A204.1 (cell line): Measurements from ENCODE around the gene FUT1.
"Not testable (repeated sequence)": the region's sequence is repeated elsewhere in the genome, so short reads cannot be mapped to it uniquely, and the experiment has no call there.

Experiments
- FAIRE-seq: peaks from 2 replicates; lab custom pipeline; 2012; peaks lifted over from hg19 to GRCh38; lab: Jason Lieb, UNC

FUT1 gene

DNA sequence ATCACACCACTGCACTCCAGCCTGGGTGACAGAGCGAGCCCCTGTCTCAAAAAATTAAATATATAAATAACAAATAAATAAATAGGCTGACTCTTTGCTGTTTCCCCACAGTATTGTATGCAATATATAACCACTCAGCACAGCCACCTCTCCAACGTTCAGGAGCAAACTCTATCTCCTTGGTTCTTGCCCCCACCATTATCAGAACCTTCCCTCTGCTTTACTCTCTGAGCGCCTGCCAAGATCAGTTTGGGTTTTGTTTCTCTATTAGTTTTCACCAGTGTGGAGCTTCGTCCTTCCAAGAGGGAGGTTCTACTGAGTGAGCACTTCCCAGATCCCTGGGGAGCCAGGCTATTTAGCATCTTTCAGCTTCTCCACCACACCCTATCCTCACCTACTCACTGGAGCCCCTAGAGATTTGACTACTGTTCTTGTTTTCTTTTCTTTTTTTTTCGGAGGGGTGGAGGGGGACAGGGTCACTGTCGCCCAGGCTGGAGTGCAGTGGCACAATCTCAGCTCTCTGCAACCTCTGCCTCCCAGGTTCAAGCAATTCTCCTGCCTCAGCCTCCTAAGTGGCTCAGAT is 15.8 kb upstream of the FUT1 start:
- FAIRE-seq: not testable (repeated sequence)

DNA sequence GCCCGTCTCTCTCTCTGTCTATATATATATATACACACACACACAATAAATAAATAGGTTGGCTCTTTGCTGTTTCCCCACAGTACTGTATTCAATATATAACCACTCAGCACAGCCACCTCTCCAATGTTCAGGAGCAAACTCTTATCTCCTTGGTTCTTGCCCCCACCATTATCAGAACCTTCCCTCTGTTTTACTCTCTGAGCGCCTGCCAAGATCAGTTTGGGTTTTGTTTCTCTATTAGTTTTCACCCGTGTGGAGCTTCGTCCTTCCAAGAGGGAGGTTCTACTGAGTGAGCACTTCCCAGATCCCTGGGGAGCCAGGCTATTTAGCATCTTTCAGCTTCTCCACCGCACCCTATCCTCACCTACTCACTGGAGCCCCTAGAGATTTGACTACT is 13.4 kb upstream of the FUT1 start:
- not testable (repeated sequence) for FAIRE-seq

DNA sequence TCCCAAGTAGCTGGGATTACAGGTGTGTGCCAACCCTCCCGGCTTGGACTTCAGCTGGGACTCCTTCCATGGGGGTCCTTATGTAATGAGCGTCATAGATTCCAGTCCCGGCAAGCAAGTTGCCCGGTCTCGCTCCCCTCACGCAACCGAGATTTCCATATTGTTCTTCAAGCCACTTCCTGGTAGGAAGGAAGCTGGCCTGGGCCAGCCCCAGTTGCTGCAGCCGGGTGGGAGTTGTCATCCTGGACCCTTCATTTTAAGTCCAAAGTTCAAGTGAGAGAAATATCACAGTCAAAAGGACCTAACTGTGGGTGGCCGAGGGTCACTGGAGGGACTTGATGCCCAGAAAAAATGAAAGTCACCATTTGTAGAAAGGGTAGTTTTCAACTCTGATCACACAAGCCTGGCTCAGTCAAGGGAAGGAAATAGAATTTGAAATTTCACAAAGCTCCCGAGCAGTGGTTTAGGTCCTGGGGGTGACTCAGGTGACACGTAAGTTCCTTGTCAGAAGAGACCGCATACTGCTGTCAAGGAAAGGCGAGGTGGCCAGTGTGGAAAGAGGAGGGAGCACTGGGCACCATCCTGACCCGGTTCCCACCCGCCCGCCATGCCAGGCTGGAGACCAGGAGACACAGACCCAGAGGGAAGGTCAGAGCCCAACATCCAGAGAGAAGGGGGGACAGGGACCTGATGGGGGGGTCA is 8.2 kb upstream of the FUT1 start:
- no peak for FAIRE-seq

DNA sequence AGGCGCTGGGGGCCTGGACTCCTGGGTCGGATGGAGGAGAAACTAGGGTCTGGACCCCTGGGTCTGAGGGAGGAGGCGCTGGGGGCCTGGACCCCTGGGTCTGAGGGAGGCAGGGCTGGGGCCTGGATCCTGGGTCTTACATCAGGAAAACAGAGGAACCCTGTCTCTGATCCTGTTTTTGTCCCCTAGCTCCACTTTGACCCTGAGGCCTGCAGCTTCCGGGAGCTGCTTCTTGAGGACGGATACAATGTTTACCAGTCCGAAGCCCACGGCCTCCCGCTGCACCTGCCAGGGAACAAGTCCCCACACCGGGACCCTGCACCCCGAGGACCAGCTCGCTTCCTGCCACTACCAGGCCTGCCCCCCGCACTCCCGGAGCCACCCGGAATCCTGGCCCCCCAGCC is 5.3 kb upstream of the FUT1 start:
- FAIRE-seq: no peak

DNA sequence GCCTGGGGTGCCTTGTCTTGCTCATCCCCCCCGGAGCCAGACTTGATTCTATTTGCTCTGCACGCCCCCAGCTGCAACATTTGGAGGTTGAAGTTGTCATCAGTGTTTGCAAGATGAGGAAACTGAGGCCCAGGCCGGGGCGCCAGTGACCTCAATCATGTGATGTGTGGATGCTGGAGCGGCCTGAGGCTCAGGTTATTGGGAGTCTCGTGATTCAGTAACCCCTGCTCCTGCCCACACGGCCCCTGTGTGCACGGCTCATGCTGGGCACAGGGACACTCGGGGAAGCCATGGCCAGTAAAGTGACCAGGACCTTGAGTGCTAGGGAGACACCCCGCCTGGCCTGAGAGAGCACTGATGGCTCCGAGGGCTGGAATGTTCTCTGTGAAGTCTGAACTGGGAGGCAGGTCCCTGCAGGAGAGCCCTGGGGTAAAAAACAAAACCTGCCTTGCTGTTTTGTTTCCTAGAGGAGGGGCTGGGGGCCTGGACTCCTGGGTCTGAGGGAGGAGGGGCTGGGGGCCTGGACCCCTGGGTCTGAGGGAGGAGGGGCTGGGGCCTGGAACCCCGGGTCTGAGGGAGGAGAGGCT is 4.7 kb upstream of the FUT1 start:
- FAIRE-seq: no peak

DNA sequence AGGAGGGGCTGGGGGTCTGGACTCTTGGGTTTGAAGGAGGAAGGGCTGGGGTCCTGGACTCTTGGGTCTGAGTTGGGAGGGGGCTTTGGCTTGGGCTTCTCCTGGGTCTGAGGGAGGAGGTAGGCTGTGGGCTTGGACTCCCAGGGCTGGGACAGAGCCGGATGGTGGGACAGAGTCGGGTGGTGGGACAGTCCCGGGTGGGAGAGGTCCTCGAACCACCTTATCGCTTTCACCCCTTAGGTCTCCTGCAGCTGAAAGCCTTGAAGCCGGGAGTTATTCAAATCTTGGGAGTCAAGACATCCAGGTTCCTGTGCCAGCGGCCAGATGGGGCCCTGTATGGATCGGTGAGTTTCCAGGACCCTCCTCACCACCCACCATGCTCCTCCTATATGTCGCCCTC is 4.2 kb upstream of the FUT1 start:
- FAIRE-seq: no peak

DNA sequence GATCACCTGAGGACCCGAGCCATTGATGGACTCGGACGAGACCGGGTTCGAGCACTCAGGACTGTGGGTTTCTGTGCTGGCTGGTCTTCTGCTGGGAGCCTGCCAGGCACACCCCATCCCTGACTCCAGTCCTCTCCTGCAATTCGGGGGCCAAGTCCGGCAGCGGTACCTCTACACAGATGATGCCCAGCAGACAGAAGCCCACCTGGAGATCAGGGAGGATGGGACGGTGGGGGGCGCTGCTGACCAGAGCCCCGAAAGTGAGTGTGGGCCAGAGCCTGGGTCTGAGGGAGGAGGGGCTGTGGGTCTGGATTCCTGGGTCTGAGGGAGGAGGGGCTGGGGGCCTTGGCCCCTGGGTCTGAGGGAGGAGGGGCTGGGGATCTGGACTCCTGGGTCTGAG is 3.8 kb upstream of the FUT1 start:
- no peak for FAIRE-seq

DNA sequence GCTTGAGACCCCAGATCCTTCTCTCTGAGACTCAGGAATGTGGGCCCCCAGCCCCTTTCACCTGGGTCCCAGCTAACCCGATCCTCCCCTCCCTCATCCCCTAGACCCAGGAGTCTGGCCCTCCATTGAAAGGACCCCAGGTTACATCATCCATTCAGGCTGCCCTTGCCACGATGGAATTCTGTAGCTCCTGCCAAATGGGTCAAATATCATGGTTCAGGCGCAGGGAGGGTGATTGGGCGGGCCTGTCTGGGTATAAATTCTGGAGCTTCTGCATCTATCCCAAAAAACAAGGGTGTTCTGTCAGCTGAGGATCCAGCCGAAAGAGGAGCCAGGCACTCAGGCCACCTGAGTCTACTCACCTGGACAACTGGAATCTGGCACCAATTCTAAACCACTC is 3.3 kb upstream of the FUT1 start:
- FAIRE-seq: no peak

DNA sequence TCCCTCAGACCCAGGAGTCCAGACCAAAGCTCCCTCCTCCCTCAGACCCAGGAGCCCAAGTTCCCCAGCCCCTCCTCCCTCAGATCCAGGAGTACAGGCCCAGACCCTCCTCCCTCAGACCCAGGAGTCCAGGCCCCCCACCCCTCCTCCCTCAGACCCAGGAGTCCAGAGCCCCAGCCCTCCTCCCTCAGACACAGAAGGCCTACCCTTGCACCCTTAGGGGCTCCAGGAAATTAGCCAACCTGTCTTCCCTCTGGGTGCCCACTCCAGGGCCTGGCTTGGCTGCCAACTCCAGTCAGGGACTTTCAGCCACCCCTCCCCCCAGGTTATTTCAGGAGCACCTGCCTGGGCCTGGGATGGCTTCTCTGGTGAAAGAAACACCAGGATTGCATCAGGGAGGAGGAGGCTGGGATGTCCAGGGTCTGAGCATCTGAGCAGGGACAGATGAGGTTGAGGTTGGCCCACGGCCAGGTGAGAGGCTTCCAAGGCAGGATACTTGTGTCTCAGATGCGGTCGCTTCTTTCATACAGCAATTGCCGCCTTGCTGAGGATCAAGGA is 2.7 kb upstream of the FUT1 start, which contains the start of gene FGF21:
FGF21 (plus strand) TSS at position 441 of the 558 bp plus-strand sequence. CDS start 713 bp downstream, outside the sequence.
- FAIRE-seq: no peak

DNA sequence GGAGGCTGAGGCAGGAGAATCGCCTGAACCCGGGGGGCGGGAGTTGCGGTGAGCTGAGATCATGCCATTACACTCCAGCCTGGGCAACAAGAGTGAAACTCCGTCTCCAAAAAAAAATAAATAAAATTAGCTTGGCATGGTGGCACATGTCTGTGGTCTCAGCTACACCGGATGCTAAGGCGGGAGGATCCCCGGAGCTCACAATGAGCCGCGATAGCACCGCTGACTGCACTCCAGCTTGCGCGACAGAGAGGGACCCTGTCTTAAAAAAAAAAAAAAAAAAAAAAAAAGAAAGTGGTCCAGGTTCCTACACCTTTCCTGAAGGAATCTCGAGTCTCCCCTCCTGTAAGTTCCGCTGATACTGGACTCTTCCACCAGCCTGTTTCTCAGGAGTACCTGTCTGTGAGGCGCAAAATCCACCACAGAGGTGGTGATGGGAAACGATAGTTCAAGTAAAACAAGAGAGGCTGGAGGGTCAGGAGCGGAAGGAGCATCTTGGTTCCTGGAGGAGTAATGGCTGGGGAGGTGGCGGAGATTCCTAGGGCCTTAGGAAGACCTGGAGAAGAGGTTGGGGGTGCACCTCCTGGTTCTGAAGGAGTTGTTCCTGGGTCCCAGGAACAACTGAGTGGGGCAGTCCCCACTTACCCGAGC is 471 bp downstream of the FUT1 start:
- no peak for FAIRE-seq

DNA sequence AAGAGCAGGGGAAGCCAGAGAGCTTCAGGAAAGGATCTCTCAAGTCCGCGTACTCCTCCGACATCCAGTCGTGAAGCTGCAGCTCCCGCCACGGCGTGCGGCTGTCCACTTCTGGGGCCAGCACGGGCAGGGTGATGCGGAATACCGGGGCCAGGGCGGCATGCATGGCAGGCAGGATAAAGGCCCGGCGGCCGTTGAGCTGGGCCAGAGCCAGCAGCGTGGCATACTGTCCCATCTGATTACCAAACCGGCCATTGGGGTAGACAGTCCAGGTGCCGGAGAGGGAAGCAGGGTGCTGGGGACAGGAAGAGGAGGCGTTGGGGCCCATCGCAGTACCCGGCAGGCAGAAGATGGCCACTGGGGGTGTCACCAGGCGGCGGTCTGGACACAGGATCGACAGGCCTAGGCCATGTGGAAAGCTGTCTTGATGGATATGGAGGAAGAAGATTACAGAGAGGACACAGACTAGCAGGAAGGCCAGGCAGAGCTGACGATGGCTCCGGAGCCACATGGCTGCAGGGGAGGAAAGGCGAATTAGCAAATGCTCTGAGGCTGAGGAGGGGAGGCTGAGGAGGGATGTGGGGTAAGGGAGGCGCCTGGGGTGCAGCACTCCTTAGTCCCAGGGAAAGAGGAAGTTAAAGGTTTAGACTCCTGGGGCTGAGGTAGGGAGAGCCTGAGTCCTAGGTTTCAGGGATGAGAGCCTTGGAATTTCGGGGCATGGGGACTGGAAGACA is 1.5 kb downstream of the FUT1 start:
- no peak for FAIRE-seq

DNA sequence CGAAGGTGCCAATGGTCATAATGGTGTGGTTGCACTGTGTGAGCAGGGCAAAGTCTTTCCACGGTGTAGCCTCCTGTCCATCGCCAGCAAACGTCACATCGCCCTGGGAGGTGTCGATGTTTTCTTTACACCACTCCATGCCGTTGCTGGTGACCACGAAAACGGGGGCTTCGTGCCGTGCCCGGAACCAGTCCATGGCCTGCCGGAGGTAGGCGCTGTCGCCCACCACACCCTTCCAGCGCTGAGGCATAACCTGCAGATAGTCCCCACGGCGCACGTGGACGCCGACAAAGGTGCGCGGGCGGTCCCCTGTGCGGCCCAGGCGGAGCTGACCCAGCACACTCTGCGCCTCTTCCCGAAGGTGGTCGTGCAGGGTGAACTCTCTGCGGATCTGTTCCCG is 2.1 kb downstream of the FUT1 start:
- no peak for FAIRE-seq

DNA sequence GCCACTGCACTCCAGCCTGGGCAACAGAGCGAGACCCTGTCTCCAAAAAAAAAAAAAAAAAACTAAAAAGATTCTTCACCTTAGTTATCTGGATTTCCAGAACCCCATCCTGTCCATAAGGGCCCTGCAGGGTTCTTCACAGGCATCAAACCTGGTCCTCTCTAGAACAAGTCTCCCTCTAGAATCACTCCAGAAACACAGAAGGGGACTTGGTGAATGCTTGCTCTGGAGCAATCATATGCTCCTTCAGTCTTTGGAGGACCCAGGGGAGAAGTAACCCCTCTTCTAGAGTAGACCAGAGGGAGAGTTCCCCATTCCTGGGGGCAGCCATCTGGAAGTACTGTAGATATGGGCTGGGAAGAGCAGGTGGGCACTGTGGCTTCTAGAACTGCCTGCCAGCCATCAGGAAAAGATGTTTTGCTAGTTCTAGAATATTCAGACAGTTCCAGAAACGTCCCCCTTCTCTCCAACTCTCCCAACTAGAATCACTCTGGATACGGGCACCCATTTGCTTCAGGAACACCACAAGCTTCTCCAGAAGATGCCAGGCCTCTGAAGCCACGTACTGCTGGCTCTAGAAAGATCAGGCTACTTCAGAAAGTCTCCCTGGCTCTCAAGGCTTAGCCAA is 2.8 kb downstream of the FUT1 start:
- no peak for FAIRE-seq

DNA sequence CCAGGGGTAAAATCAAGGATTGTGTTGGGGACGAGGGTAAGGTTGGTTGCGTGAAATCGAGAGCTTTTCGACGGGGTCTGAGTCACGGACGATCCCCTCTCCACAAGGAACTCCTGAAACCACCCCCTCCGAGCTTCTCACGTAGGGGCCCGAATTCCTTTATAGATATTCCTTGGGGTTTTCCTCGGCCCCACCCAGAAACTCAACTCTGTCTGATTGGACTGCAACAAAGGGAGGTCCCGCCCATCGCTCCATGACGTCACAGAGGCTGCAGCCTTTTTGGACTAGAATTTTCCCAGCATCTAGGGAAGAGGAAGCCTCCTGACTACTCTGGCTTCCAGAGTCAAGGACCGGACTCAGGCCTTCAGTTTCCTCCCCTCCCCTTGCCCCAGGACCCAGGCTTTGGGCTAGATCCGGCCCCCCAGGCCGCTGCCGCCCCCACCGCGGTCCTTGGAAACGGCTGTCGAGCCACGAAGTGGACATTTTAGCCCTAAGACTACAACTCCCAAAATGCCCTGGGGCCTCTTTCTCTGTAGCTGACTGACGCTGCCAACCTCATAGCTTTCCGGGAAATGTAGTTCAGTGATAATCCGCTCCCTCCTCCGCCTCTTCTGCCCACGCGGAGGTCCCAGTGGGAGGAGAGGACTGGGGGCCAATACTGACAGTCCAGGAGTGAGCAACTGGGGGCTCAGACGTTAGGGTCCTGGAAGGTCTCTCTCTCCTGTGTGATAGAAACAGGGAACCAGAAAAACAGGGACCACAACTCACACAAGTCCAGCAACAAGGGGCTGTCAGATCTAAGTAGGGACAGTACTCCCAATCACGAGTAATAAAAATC is 5.5 kb downstream of the FUT1 start, which contains the start of gene IZUMO1:
IZUMO1 (minus strand) TSS at position 172 of the 838 bp plus-strand sequence. CDS start 1,050 bp downstream, outside the sequence.
- FAIRE-seq: no peak

DNA sequence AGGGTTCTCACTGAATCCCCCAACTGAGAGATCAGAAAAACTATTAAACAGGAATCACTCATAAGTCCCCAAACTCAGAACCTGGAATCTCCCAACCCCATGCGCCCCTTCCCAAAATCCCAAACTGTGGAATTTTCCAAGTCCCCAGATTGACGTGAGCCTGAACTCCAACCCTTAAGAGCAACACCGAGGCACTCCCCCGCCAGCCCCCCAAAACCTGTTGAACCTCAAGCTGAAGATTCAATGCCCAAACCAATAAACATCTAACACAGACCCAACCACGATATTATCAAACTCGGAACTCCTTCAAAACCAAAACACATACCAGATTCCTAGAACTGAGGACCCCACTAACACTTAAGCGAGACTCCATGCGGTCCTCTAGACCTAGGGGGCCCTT is 6.3 kb downstream of the FUT1 start:
- no peak for FAIRE-seq

DNA sequence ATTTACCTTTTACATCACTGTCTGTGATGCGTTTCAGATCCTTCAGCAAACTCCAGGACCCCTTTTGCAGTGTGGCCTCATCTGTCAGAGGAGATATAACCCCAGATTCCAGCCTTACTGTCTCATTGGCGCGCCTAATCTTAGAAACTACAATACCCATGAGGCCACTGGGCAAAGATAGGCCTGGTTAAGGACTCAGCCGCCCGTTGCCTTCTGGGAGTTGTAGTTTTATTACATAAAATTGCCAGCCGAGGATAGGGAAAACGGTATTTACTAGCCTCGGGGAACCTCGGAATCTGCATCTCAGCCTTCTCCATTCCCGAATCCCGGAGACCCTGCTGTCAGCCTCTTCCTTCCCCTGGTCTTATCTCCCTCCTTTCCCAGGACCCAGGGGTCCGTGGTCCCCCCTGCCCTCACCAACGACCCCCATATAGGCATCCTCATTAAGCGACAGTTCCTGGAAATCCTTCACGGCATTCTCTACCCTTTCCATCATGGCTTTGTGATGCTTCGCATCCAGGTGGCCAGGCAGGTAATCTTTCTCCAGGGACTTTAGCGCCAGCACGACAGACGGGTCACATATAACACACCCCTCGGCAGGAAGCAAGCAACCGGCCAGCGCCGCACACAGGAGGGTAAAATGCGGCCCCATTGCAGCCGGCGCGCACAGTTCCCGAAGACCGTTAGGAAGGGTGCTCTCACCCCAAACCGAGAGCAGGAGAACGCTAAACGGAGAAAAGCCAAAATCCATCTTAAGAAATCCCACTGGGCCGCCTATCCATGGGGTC is 7.0 kb downstream of the FUT1 start:
- no peak for FAIRE-seq

DNA sequence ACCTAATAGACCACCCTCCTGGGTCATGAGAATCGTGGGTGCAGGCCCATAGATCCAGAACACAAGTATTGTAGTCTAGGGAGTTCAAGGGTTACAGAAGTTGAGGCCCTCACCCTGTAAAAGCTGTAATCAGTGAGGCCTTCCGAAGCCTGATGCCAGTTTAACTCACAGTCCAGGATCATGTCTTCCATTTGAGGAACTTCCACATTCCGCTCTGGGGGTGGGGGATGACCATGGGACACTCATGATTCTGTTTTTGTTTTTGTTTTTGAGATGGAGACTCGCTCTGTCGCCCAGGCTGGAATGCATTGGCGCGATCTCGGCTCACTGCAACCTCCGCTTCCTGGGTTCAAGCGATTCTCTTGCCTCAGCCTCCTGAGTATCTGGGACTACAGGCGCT is 10.3 kb downstream of the FUT1 start:
- FAIRE-seq: no peak

DNA sequence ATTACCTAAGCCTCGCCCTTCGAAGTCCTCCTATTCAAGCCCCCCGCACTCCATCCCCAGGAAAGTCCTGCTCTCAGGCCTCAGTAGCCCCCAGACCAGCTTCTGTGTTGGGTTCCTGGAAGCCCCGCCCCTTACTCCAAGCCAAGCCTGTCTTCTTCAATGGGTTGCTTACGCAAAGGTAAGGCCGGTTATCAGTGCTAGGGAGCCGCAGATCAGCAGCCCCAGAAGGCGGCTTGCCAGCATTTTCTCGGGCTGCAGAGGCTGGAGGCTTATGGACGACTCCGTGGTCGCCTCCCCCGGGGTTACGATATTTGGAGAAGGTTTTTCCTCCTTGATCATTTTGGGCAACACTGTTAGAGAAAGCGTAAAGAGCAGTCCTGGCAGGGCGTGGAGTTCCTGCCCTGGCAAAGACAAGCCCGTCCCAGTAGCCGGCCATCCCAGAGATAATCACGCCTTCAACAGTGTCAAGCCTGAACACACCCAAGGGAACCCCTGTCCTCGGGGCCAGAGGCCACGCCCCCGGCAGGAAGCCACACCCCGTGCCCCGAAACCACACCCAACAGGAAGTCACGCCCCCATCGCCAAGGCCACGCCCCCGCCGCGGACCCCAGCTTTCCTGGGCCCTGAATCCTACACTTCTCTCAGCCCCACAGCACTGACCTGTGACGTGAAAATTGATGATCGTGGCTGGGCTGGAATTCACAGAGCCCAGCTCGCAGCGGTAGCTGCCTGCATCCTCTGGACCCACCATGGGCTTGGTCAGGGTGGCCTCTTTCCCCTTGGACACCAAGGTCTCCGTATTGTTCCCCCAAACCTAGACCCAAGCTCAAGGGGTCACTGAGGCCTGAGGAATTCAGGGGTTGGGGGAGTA is 11.1 kb downstream of the FUT1 start:
- FAIRE-seq: no peak
